Measurements from ENCODE around the gene GAS2L1. TPM values are rescaled to one million over a fixed set of nuclear protein-coding genes. Genes with fewer than 3 reads are reported as not detected.

GAS2L1 gene
- total RNA-seq, 2 donors from 2014 or later, result 22.2 to 24.9 TPM

- Mint-ChIP-seq H3K4me3 (no peak overlapping the region), H3K27me3 (ENCODE audit: insufficient read depth) (no peaks in the 10 kb centered on the region), H3K4me1 (peaks cover 11% of the 10 kb centered on the region), H3K27ac (no peak overlapping the region), H3K9me3 (no peaks in the 10 kb centered on the region), H3K36me3 (ENCODE audit: low read depth) (peaks cover 39% of the 10 kb centered on the region)
- Histone ChIP-seq H3K36me3 (ENCODE audit: control insufficient read depth, insufficient read depth, low read length) (peaks cover 59% of the 10 kb centered on the region), H3K9ac (ENCODE audit: extremely low read depth, low read length, poor library complexity, severe bottlenecking) (no peak overlapping the region), H3K27ac (ENCODE audit: low read depth, low read length) (no peak overlapping the region), H3K9me3 (ENCODE audit: control insufficient read depth, low read length) (no peaks in the 10 kb centered on the region), H3K4me3 (ENCODE audit: low read length) (no peak overlapping the region), H3K27me3 (ENCODE audit: control insufficient read depth, insufficient read depth, low read length, poor library complexity, severe bottlenecking) (no peaks in the 10 kb centered on the region), H3K4me1 (ENCODE audit: control insufficient read depth, insufficient read depth, low read length) (no peaks in the 10 kb centered on the region)
- no peak for DNase-seq
- no peak for TF ChIP-seq CTCF (conservative IDR thresholded peaks at IDR 0.05)
- WGBS, 2 experiments (ENCODE audit: insufficient coverage in 1 of 2, insufficient read length in 1 of 2), result 88% methylated on average over 13 of the region's 14 CpGs; no CpG with 5 or more reads in 1 of the 2 experiments
Measured at GRCh38 chr22:29331658-29332300, 25.3 kb downstream of the GAS2L1 start.

- Mint-ChIP-seq H3K27me3 (ENCODE audit: insufficient read depth) (no peaks in the 10 kb centered on the region), H3K4me1 (peaks cover 11% of the 10 kb centered on the region), H3K36me3 (ENCODE audit: low read depth) (peaks cover 43% of the 10 kb centered on the region), H3K27ac (no peak overlapping the region), H3K4me3 (no peak overlapping the region), H3K9me3 (no peaks in the 10 kb centered on the region)
- no peak overlapping the region for H3K27ac ChIP-seq (ENCODE audit: low read depth, low read length)
- peaks cover 63% of the 10 kb centered on the region for H3K36me3 ChIP-seq (ENCODE audit: control insufficient read depth, insufficient read depth, low read length)
- TF ChIP-seq CTCF (conservative IDR thresholded peaks at IDR 0.05), result no peak
- 94 to 96% methylated on average over 4 to 8 of the region's 8 CpGs for WGBS, 2 experiments (ENCODE audit: insufficient coverage in 1 of 2, insufficient read length in 1 of 2)
- H3K9me3 ChIP-seq (ENCODE audit: control insufficient read depth, low read length), result no peaks in the 10 kb centered on the region
- DNase-seq, result no peak
- H3K9ac ChIP-seq (ENCODE audit: extremely low read depth, low read length, poor library complexity, severe bottlenecking), result no peak overlapping the region
- H3K27me3 ChIP-seq (ENCODE audit: control insufficient read depth, insufficient read depth, low read length, poor library complexity, severe bottlenecking), result no peaks in the 10 kb centered on the region
- no peak overlapping the region for H3K4me3 ChIP-seq (ENCODE audit: low read length)
- H3K4me1 ChIP-seq (ENCODE audit: control insufficient read depth, insufficient read depth, low read length), result no peaks in the 10 kb centered on the region
Measured at GRCh38 chr22:29332886-29333496, 26.5 kb downstream of the GAS2L1 start.

- Mint-ChIP-seq H3K4me3 (no peak overlapping the region), H3K27me3 (ENCODE audit: insufficient read depth) (no peaks in the 10 kb centered on the region), H3K9me3 (no peaks in the 10 kb centered on the region), H3K36me3 (ENCODE audit: low read depth) (peaks cover 51% of the 10 kb centered on the region), H3K4me1 (peaks cover 11% of the 10 kb centered on the region), H3K27ac (no peak overlapping the region)
- 90 to 97% methylated on average over 3 to 6 of the region's 7 CpGs for WGBS, 2 experiments (ENCODE audit: insufficient coverage in 1 of 2, insufficient read length in 1 of 2)
- no peak for DNase-seq
- no peaks in the 10 kb centered on the region for H3K4me1 ChIP-seq (ENCODE audit: control insufficient read depth, insufficient read depth, low read length)
- no peak for TF ChIP-seq CTCF (conservative IDR thresholded peaks at IDR 0.05)
- no peak overlapping the region for H3K27ac ChIP-seq (ENCODE audit: low read depth, low read length)
- H3K4me3 ChIP-seq (ENCODE audit: low read length), result no peak overlapping the region
- no peak overlapping the region for H3K9ac ChIP-seq (ENCODE audit: extremely low read depth, low read length, poor library complexity, severe bottlenecking)
- H3K9me3 ChIP-seq (ENCODE audit: control insufficient read depth, low read length), result no peaks in the 10 kb centered on the region
- H3K36me3 ChIP-seq (ENCODE audit: control insufficient read depth, insufficient read depth, low read length), result peaks cover 66% of the 10 kb centered on the region
- H3K27me3 ChIP-seq (ENCODE audit: control insufficient read depth, insufficient read depth, low read length, poor library complexity, severe bottlenecking), result no peaks in the 10 kb centered on the region
Measured at GRCh38 chr22:29334148-29334547, 27.7 kb downstream of the GAS2L1 start.
